ENCODE data around the gene BICRA. TPM values are rescaled to one million over a fixed set of nuclear protein-coding genes. Genes with fewer than 3 reads are reported as not detected.
A peak's percentile ranks its signal among the peaks of the same experiment; 100 is the strongest.

BICRA gene
- total RNA-seq, 4 donors from 2014 or later = 8.4 to 35.2 (median 28.7) TPM

- H3K4me3 ChIP-seq = no peak overlapping the region
- intact Hi-C loops (cut with DNase I; ENCODE audit: low total_unique reads) (no loop called here), in situ Hi-C loops (cut with MboI; ENCODE audit: low sequenced_read_pairs in 4 of 4) (no loop called here)
- DNase-seq = no peak
- peaks cover 33 to 41% of the 10 kb centered on the region in 2 donors for H3K4me1 ChIP-seq
- peak overlapping the region; percentile 76 to 88 (median 78) for H3K27ac ChIP-seq
- no peaks in the 10 kb centered on the region for H3K27me3 ChIP-seq
- TF ChIP-seq CTCF (IDR thresholded peaks at IDR 0.05 in 4 of 5, conservative IDR thresholded peaks at IDR 0.05 in 1 of 5) (no peak), POLR2A (IDR thresholded peaks at IDR 0.05) (no peak)
- no peak for ATAC-seq
- H3K36me3 ChIP-seq = no peaks in the 10 kb centered on the region
- H3K9me3 ChIP-seq = no peaks in the 10 kb centered on the region
Measured at GRCh38 chr19:47637550-47637949, 28.6 kb downstream of the BICRA start.

GRCh38 chr19:47641891-47642485, 33.1 kb downstream of the BICRA start:
- intact Hi-C loops (cut with DNase I; ENCODE audit: low total_unique reads) (no loop called here), in situ Hi-C loops (cut with MboI; ENCODE audit: low sequenced_read_pairs in 4 of 4) (no loop called here)
- H3K9me3 ChIP-seq = no peaks in the 10 kb centered on the region
- no peak for TF ChIP-seq CTCF (IDR thresholded peaks at IDR 0.05 in 4 of 5, conservative IDR thresholded peaks at IDR 0.05 in 1 of 5)
- TF ChIP-seq POLR2A (IDR thresholded peaks at IDR 0.05) = no peak
- peak overlapping the region in 1 of 4 donors; percentile 1 for H3K27ac ChIP-seq
- no peaks in the 10 kb centered on the region for H3K27me3 ChIP-seq
- peaks cover 25 to 43% of the 10 kb centered on the region in 2 donors for H3K4me1 ChIP-seq
- H3K36me3 ChIP-seq = no peaks in the 10 kb centered on the region
- ATAC-seq (no peak), DNase-seq (no peak)
- no peak overlapping the region for H3K4me3 ChIP-seq

- in situ Hi-C loops (cut with MboI; ENCODE audit: low sequenced_read_pairs in 4 of 4) (no loop called here), intact Hi-C loops (cut with DNase I; ENCODE audit: low total_unique reads) (no loop called here)
- H3K9me3 ChIP-seq = no peaks in the 10 kb centered on the region
- no peaks in the 10 kb centered on the region for H3K27me3 ChIP-seq
- no peak overlapping the region for H3K4me3 ChIP-seq
- ATAC-seq (no peak), DNase-seq (no peak)
- TF ChIP-seq POLR2A (IDR thresholded peaks at IDR 0.05) (no peak), CTCF (IDR thresholded peaks at IDR 0.05 in 4 of 5, conservative IDR thresholded peaks at IDR 0.05 in 1 of 5) (no peak)
- peaks cover 31 to 45% of the 10 kb centered on the region in 2 donors for H3K4me1 ChIP-seq
- no peaks in the 10 kb centered on the region for H3K36me3 ChIP-seq
- H3K27ac ChIP-seq = no peak overlapping the region
Measured at GRCh38 chr19:47643281-47643680, 34.3 kb downstream of the BICRA start.

DNA sequence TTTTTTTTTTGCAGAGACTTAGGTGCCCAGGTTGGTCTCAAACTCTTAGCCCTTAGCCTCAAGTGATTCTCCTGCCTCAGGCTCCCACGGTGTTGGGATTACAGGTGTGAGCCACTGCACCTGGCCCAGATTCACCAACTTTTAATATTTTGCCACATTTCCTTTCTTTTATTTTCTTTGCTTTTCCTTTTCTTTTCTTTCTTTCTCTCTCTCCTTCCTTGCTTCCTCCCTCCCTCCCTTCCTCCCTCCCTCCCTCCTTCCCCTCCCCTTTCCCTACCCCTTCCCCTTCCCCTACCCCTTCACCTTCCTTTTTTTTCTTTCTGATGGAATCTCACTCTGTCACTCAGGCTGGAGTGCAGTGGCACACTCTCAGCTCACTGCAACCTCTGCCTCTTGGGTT, 35.3 kb downstream of the BICRA start:
- peaks cover 35 to 49% of the 10 kb centered on the region in 2 donors for H3K4me1 ChIP-seq
- H3K36me3 ChIP-seq = no peaks in the 10 kb centered on the region
- H3K27ac ChIP-seq = peak overlapping the region in 2 of 4 donors; percentile 19 to 54
- no peak overlapping the region for H3K4me3 ChIP-seq
- no peak for DNase-seq
- no peak for TF ChIP-seq CTCF (IDR thresholded peaks at IDR 0.05 in 4 of 5, conservative IDR thresholded peaks at IDR 0.05 in 1 of 5)
- no peak for TF ChIP-seq POLR2A (IDR thresholded peaks at IDR 0.05)
- in situ Hi-C loops (cut with MboI; ENCODE audit: low sequenced_read_pairs in 4 of 4) = no loop called here
- no peaks in the 10 kb centered on the region for H3K9me3 ChIP-seq
- no peaks in the 10 kb centered on the region for H3K27me3 ChIP-seq
- intact Hi-C loops (cut with DNase I; ENCODE audit: low total_unique reads) = no loop called here
- no peak for ATAC-seq

All from gastrocnemius medialis (tissue), 4 donors.